ENCODE results near the gene AMBP. TPM values are rescaled to one million over a fixed set of nuclear protein-coding genes. Genes with fewer than 3 reads are reported as not detected.
"Not testable (repeated sequence)": the region's sequence is repeated elsewhere in the genome, so short reads cannot be mapped to it uniquely, and the experiment has no call there.

Gene AMBP
- total RNA-seq, 1 donor from 2014 or later: 0.82 TPM

DNA sequence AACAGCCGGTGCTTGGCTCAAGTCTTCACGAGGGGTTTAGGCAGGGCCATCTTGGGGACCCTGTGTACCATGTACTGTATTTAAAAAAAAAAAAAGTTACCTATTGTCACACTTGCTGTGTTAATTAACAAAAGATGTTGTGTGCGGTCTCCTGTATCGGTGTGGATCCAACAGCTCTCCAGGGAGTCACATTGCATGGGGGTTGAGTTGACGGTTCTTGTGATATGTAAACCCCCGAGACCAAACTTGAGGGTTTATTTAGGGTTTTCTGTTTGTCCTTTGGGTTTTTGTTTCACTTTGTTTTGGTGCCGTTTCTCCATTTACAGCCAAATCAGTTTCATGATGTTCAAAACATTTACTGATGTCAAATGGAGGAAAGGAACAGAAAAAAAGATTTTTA is 22.2 kb downstream of the AMBP start:
- FAIRE-seq (no peak), DNase-seq (ENCODE audit: low spot score in 2 of 2) (no peak)

DNA sequence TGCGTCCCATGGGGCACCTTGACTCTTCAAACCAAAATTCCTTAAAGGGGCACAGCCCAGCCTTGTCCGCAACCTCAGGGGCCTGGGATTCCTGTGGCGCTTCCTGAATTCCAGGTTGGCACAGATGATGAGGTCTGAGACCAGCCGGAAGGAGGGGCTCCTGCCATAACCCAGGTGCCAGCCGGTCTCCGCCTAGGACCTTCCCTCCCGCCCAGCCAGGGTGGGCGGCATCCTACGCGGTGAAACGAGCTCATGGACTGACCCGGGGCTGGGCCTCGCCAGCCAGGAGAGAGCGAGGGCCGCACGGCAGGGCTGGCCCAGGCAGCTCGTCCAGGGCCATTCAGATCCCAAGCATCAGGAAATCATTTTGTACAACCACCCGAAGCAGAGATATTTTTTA is 23.0 kb downstream of the AMBP start:
- FAIRE-seq (no peak), DNase-seq (ENCODE audit: low spot score in 2 of 2) (no peak)

DNA sequence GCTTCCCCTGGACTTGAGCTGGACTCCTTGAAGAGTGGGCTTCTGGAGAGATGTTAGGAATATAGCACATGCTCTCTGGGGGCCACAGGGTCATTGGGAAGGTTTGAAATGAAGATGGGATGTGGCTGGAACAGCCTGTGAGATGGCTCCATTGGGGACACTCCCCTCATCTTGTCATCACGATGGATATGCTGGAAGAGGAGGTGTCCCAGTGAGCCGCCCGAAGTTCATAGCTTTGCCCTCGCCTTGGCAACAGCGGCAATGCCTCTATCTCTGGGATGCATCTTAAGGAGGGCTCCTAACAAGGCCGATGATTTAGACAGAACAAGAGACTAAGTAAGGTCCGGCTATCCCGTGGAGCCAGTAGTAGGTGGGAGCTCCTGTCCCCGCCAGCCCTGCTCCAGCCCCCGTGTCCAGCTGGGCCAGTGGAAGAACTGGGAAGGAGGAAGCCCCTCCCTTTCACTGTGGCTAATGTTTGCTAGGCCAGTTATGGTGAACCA is 23.9 kb downstream of the AMBP start:
- FAIRE-seq: no peak
- DNase-seq (ENCODE audit: low spot score in 2 of 2): no peak

GRCh38 chr9:114053246-114054005 is 24.7 kb downstream of the AMBP start:
- DNase-seq (ENCODE audit: low spot score in 2 of 2) (no peak), FAIRE-seq (no peak)

GRCh38 chr9:114051706-114052105 is 26.4 kb downstream of the AMBP start:
- DNase-seq (ENCODE audit: low spot score in 2 of 2): no peak
- FAIRE-seq: no peak

DNA sequence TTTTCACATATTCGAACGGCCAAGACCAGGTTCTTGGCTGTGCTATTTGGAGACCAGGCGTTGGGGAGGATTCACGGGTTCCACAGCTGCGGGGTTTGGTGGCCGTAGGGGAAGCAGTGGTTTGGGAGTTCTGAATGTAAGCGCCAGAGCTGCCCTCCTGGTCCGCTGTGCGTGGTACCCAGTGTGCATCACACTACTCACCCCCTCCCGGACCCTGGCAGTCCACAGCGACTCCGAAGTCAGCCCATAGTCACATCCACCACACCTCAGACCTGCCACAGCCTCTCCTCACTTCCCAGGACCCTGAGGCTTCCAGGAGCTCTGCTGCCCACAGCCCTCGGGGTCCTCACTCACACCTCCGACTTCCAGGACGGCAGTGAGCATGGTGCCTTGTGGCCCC is 26.8 kb downstream of the AMBP start:
- DNase-seq (ENCODE audit: low spot score in 2 of 2) (no peak), FAIRE-seq (no peak)

GRCh38 chr9:114050646-114051045 is 27.5 kb downstream of the AMBP start:
- no peak for DNase-seq (ENCODE audit: low spot score in 2 of 2)
- FAIRE-seq: no peak

- FAIRE-seq (no peak), DNase-seq (ENCODE audit: low spot score in 2 of 2) (no peak)
Measured at GRCh38 chr9:114050226-114050568, 27.9 kb downstream of the AMBP start.

DNA sequence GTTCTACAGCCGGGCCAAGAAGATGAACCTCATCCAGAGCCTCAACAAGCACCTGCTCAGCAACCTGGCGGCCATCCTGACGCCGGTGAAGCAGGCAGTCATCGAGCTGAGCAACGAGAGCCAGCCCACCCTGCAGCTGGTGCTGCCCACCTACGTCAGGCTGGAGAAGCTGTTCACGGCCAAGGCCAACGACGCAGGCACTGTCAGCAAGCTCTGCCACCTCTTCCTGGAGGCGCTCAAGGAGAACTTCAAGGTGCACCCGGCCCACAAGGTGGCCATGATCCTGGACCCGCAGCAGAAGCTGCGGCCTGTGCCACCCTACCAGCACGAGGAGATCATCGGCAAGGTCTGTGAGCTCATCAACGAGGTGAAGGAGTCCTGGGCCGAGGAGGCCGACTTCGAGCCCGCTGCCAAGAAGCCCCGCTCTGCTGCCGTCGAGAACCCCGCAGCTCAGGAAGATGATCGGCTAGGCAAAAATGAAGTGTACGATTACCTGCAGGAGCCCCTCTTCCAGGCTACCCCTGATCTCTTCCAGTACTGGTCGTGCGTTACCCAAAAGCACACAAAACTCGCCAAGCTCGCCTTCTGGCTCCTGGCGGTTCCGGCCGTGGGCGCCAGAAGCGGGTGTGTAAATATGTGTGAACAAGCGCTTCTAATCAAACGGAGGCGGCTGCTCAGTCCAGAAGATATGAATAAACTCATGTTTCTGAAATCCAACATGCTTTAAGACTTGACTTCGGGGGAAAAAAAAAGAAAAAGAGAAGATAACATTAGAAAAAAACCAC is 28.5 kb downstream of the AMBP start:
- FAIRE-seq (no peak), DNase-seq (ENCODE audit: low spot score in 2 of 2) (no peak)

DNA sequence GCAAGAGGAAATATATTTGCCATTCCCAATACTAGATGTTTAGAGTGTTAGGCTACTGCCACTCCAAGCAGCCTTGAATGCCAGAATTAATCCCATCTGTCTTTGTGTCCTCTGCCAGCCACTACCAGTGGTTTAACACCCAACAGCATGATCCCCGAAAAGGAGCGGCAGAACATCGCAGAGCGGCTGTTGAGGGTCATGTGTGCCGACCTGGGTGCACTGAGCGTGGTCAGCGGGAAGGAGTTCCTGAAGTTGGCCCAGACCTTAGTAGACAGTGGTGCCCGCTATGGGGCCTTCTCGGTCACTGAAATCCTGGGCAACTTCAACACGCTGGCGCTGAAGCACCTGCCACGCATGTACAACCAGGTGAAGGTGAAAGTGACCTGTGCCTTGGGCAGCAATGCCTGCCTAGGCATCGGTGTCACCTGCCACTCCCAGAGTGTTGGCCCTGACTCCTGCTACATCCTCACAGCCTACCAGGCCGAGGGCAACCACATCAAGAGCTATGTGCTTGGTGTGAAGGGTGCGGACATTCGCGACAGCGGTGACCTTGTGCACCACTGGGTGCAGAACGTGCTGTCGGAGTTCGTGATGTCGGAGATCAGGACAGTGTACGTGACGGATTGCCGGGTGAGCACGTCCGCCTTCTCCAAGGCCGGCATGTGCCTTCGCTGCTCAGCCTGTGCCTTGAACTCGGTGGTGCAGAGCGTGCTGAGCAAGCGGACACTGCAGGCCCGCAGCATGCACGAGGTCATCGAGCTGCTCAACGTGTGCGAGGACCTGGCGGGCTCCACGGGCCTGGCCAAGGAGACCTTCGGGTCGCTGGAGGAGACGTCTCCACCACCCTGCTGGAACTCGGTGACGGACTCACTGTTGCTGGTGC is 29.3 kb downstream of the AMBP start:
- no peak for FAIRE-seq
- no peak for DNase-seq (ENCODE audit: low spot score in 2 of 2)

DNA sequence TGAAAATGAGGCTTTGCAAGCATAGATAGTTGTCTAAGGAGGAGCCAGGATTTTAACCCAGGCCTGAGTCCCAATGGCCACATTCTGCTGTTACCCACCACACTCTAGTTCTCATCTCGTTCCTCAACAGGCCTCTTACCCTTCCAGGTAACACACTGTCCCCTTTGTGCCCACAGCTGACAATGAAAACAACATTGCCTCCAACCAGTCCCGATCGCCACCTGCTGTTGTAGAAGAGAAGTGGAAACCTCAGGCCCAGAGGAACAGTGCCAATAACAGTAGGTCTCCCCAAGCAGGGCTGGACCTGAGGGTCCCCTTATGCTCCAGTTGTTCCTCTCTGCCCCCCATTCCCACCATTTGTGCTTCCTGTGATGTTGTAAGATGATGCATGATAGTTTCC is 30.4 kb downstream of the AMBP start:
- FAIRE-seq: no peak
- no peak for DNase-seq (ENCODE audit: low spot score in 2 of 2)

- FAIRE-seq: no peak
- DNase-seq (ENCODE audit: low spot score in 2 of 2): no peak
Measured at GRCh38 chr9:114046875-114047274, 31.2 kb downstream of the AMBP start.

DNA sequence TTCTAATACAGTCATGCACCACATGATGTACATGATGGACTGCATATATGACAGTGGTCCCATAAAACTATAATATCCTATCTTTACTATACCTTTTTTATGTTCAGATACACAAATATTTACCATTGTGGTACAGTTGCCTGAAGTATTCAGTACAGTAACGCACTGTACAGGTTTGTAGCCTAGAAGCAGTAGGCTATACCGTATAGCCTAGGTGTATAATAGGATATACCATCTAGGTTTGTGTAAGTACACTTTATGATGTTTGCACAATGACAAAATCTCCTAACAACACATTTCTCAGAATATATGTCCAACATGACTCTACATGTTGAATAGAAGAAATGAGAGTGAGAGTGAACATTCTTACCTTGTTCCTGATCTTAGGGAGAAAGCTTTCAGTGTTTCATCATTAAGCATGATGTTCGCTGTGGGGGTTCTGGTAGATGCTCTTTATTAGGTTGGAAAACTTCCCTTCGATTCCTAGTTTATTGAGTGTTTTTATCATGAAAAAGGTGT is 31.8 kb downstream of the AMBP start:
- no peak for FAIRE-seq
- DNase-seq (ENCODE audit: low spot score in 2 of 2): no peak

DNA sequence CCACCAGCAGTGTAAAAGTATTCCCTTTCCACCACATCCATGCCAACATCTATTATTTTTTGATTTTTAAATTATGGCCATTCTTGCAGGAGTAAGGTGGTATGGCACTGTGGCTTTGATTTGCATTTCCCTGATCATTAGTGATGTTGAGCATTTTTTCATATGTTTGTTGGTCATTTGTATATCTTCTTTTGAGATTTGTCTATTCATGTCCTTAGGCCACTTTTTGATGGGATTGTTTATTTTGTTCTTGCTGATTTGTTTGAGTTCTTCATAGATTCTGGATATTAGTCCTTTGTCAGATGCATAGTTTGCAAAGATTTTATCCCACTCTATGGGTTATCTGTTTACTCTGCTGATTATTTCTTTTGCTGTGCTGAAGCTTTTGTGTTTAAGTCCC is 34.4 kb downstream of the AMBP start:
- FAIRE-seq; DNase-seq (ENCODE audit: low spot score in 2 of 2): not testable (repeated sequence)

GRCh38 chr9:114039484-114039883 is 38.6 kb downstream of the AMBP start:
- FAIRE-seq (no peak), DNase-seq (ENCODE audit: low spot score in 2 of 2) (no peak)

DNA sequence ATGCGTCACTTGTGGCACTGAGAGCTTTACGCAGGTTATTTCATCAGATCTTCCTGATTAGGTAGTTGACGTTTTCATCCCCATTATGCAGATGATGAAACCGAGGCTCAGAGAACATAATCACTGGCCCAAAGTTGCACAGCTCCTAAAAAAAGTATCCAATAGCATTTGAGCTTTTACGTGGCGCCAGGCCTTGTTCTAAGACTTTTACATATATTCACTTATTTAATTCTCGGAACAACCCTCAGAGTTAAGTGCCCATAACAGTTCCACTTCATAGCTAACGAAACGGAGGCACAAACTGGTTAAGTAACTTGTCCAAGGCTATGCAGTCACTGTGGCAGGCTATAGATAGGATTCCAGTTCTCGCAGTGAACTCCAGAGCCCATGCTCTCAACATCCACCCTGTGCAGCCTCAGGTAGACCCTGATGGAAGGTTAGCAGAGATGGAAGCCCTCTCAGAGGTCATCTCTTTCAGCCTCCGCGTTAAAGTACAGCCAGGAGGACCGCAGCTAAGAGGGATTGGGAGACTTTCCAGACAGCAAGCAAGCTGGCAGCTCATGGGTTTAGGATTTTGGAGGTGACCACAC is 39.3 kb downstream of the AMBP start:
- no peak for FAIRE-seq
- no peak for DNase-seq (ENCODE audit: low spot score in 2 of 2)

GRCh38 chr9:114037961-114038723 is 40.0 kb downstream of the AMBP start:
- FAIRE-seq (no peak), DNase-seq (ENCODE audit: low spot score in 2 of 2) (no peak)

DNA sequence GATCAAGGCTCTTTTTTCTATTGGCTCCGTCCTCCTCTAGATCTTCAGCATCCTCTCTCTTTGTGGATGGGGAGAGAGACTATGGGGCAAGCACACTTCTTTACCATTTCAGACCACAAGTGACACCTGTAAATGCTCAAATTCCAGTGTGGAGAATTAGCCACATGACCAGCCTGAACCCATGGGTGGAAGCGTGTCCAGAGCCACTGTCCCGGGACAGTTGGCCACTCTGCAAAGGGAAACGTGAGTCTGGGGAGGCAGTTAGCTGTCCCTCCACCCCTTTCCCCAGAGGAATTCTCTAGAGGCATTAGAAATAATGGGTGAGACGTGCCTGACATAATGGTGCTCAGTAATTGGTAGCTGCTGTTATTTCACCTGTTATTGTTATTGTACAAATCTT is 40.9 kb downstream of the AMBP start:
- DNase-seq (ENCODE audit: low spot score in 2 of 2) (no peak), FAIRE-seq (no peak)
